HEK293T (cell line): ENCODE measurements around the gene RABL6.
A peak's percentile ranks its signal among the peaks of the same experiment; 100 is the strongest.
"Not testable (repeated sequence)": the region's sequence is repeated elsewhere in the genome, so short reads cannot be mapped to it uniquely, and the experiment has no call there.

Experiments used
- CTCF ChIA-PET: fragments of 350-600 bp; formaldehyde crosslinking; extraction: SDS; loops from one replicate; lab custom pipeline; 2021; ENCODE audit warnings: antibody characterized with exemption, inconsistent platforms; lab: Yijun Ruan, JAX
- POLR2A ChIA-PET: fragments of 350-600 bp; formaldehyde crosslinking; extraction: SDS; loops from one replicate; lab custom pipeline; 2020; ENCODE audit warnings: antibody characterized with exemption, inconsistent platforms; lab: Yijun Ruan, JAX
- DNase-seq: peaks from one replicate; pipeline ENCODE4 v3.0.0; 2012; ENCODE audit warnings: mixed read lengths; ENCODE audit errors: extremely low spot score
- ARNT ChIP-seq: fragments of 450-650 bp; IDR thresholded peaks from 2 replicates; pipeline ENCODE4 v1.6.1; 2017; ENCODE audit warnings: mild to moderate bottlenecking
- BHLHE40 ChIP-seq: fragments of 450-650 bp; IDR thresholded peaks from 2 replicates; pipeline ENCODE4 v1.6.1; 2016; ENCODE audit warnings: mild to moderate bottlenecking, moderate library complexity, borderline replicate concordance
- CTBP1 ChIP-seq: fragments of 450-650 bp; IDR thresholded peaks from 2 replicates; pipeline ENCODE4 v1.6.1; 2016; ENCODE audit warnings: borderline replicate concordance
- ELF4 ChIP-seq: fragments of 450-650 bp; IDR thresholded peaks from 2 replicates; pipeline ENCODE4 v1.6.1; 2017; ENCODE audit warnings: antibody characterized with exemption
- FOXA1 ChIP-seq: fragments of 450-650 bp; IDR thresholded peaks from 2 replicates; pipeline ENCODE4 v1.6.1; 2016; ENCODE audit warnings: mild to moderate bottlenecking
- FOXK2 ChIP-seq: fragments of 450-650 bp; IDR thresholded peaks from 2 replicates; pipeline ENCODE4 v1.6.1; 2016; ENCODE audit warnings: mild to moderate bottlenecking
- FOXM1 ChIP-seq: fragments of 450-650 bp; IDR thresholded peaks from 2 replicates; pipeline ENCODE4 v1.6.1; 2017; ENCODE audit warnings: mild to moderate bottlenecking, borderline replicate concordance
- HDGF ChIP-seq: fragments of 450-650 bp; IDR thresholded peaks from 2 replicates; pipeline ENCODE4 v1.6.1; 2017; ENCODE audit warnings: antibody characterized with exemption, borderline replicate concordance
- L3MBTL2 ChIP-seq: fragments of 450-650 bp; conservative IDR thresholded peaks from 2 replicates; pipeline ENCODE4 v1.6.1; 2016; ENCODE audit warnings: mild to moderate bottlenecking
- LEF1 ChIP-seq: fragments of 450-650 bp; IDR thresholded peaks from 2 replicates; pipeline ENCODE4 v1.6.1; 2017; ENCODE audit warnings: mild to moderate bottlenecking, borderline replicate concordance
- NFRKB ChIP-seq: fragments of 450-650 bp; IDR thresholded peaks from 2 replicates; pipeline ENCODE4 v1.6.1; 2016; ENCODE audit warnings: mild to moderate bottlenecking, moderate library complexity
- PKNOX1 ChIP-seq: fragments of 450-650 bp; IDR thresholded peaks from 2 replicates; pipeline ENCODE4 v1.6.1; 2016
- SP1 ChIP-seq: fragments of 450-650 bp; IDR thresholded peaks from 2 replicates; pipeline ENCODE4 v1.6.1; 2017
- SUZ12 ChIP-seq: fragments of 450-650 bp; IDR thresholded peaks from 2 replicates; pipeline ENCODE4 v1.6.1; 2016; ENCODE audit warnings: mild to moderate bottlenecking
- TARDBP ChIP-seq: fragments of 450-650 bp; IDR thresholded peaks from 2 replicates; pipeline ENCODE4 v1.6.1; 2016
- ZNF384 ChIP-seq: fragments of 450-650 bp; IDR thresholded peaks from 2 replicates; pipeline ENCODE4 v1.6.1; 2016

The RABL6 gene

GRCh38 chr9:136798708-136799078, 9.1 kb upstream of the RABL6 start:
- no peak for DNase-seq
- TF ChIP-seq TARDBP: no peak
- TF ChIP-seq ARNT: no peak
- TF ChIP-seq L3MBTL2: no peak
- POLR2A ChIA-PET: interaction anchor here (2.0 kb wide), 1 partner anchor 9 kb away, joined by 6 read pairs; the partner anchor contains the start of gene RABL6
- CTCF ChIA-PET: no interaction called here

GRCh38 chr9:136799079-136799853, 8.5 kb upstream of the RABL6 start:
- ChIA-PET CTCF (no interaction called here), POLR2A (interaction anchor here (1.8 to 2.0 kb wide), 3 partner anchors 8 to 10 kb away, joined by 5 to 10 read pairs (median 6); partner anchors contain the start of genes RABL6 and TMEM141)
- no peak for TF ChIP-seq ARNT
- TF ChIP-seq FOXK2: no peak
- no peak for DNase-seq

- POLR2A ChIA-PET: interaction anchor here (1.1 to 1.9 kb wide), 3 partner anchors 9 to 48 kb away, joined by 3 to 10 read pairs (median 5); partner anchors contain the start of gene TMEM141
- CTCF ChIA-PET: interaction anchor here (1.1 kb wide), 1 partner anchor 42 kb away, joined by 3 read pairs; the partner anchor contains the start of gene AJM1
- TF ChIP-seq HDGF: no peak
- TF ChIP-seq L3MBTL2: peak; percentile 66
- no peak for TF ChIP-seq ARNT
- peak; percentile 88 for DNase-seq
Measured at GRCh38 chr9:136799854-136800657, 7.7 kb upstream of the RABL6 start.

- TF ChIP-seq LEF1: no peak
- POLR2A ChIA-PET: no interaction called here
- CTCF ChIA-PET: no interaction called here
- no peak for DNase-seq
Measured at GRCh38 chr9:136802321-136802720, 5.4 kb upstream of the RABL6 start.

- POLR2A ChIA-PET, CTCF ChIA-PET, DNase-seq: not testable (repeated sequence)
Measured at GRCh38 chr9:136803009-136803550, 4.7 kb upstream of the RABL6 start.

- ChIA-PET POLR2A (no interaction called here), CTCF (interaction anchor here (0.8 kb wide), 1 partner anchor 144 kb away, joined by 3 read pairs; no protein-coding TSS in a partner anchor)
- no peak for DNase-seq
- TF ChIP-seq LEF1: no peak
- TF ChIP-seq NFRKB: no peak
- TF ChIP-seq ELF4: no peak
- no peak for TF ChIP-seq ARNT
- TF ChIP-seq L3MBTL2: no peak
- no peak for TF ChIP-seq FOXA1
- no peak for TF ChIP-seq TARDBP
- no peak for TF ChIP-seq BHLHE40
- no peak for TF ChIP-seq CTBP1
- TF ChIP-seq SP1: no peak
- TF ChIP-seq HDGF: no peak
- TF ChIP-seq FOXM1: no peak
- TF ChIP-seq SUZ12: no peak
- no peak for TF ChIP-seq PKNOX1
- no peak for TF ChIP-seq ZNF384
Measured at GRCh38 chr9:136803551-136804508, 3.9 kb upstream of the RABL6 start.

GRCh38 chr9:136804509-136805206, 3.1 kb upstream of the RABL6 start:
- TF ChIP-seq FOXK2: no peak
- ChIA-PET POLR2A (interaction anchor here (1.2 to 2.0 kb wide), 2 partner anchors 8 to 11 kb away, joined by 3 to 7 read pairs; partner anchors contain the start of gene CCDC183), CTCF (interaction anchor here (0.8 kb wide), 1 partner anchor 143 kb away, joined by 3 read pairs; no protein-coding TSS in a partner anchor)
- DNase-seq: no peak
